ENCODE data around the gene ZNF786. TPM values are rescaled to one million over a fixed set of nuclear protein-coding genes. Genes with fewer than 3 reads are reported as not detected.

The ZNF786 gene
- total and polyA plus RNA-seq, 2 donors (not counting 1 experiment from before 2014, with no cell fraction given): 1.8 to 4.6 TPM

DNA sequence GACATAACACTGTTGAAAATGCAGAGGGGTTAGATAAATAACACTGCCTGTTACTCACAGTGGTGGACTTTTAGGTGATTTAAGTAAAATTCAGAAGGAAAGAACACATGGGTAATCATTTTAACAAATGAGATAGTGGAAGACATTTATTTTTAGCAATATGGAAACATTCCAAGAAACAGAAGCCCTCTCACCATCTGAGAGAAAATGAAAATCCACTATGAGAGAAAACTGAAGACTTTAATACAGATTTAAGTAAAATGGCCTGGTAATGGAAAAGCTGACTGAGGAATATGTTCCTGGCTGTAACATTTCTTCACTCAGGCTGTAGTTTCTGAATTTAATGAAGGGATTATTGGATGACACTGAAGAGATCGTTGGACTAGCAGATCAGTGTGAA, 12.1 kb upstream of the ZNF786 start:
- no peaks in the 10 kb centered on the region for H3K36me3 ChIP-seq (ENCODE audit: control insufficient read depth, insufficient read depth, low read length)
- no peaks in the 10 kb centered on the region for H3K4me1 ChIP-seq (ENCODE audit: control insufficient read depth, extremely low read depth, insufficient read depth, low read length)
- H3K4me3 ChIP-seq (replicated peaks in 1 of 4; ENCODE audit: control extremely low read depth in 1 of 4, insufficient read depth in 1 of 4, low read depth in 3 of 4, low read length in 4 of 4): no peak overlapping the region
- DNase-seq (ENCODE audit: low read depth in 2 of 2): no peak
- H3K9me3 ChIP-seq (ENCODE audit: control insufficient read depth, insufficient read depth, low read depth, low read length): no peaks in the 10 kb centered on the region
- no peak overlapping the region for H2AFZ ChIP-seq (ENCODE audit: low read length)
- no peak overlapping the region for H3K9ac ChIP-seq (ENCODE audit: insufficient read depth, low read length)
- no peaks in the 10 kb centered on the region for H4K20me1 ChIP-seq (ENCODE audit: control insufficient read depth, extremely low read depth, insufficient read depth, low read length)
- H3K27ac ChIP-seq (ENCODE audit: insufficient read depth, low read length): no peak overlapping the region
- no peak overlapping the region for H3K4me2 ChIP-seq (ENCODE audit: extremely low read depth, insufficient read depth, low read length)
- TF ChIP-seq EZH2 (IDR thresholded peaks at IDR 0.05; ENCODE audit: low read length, missing control alignments): no peak
- TF ChIP-seq, protein P1, sequence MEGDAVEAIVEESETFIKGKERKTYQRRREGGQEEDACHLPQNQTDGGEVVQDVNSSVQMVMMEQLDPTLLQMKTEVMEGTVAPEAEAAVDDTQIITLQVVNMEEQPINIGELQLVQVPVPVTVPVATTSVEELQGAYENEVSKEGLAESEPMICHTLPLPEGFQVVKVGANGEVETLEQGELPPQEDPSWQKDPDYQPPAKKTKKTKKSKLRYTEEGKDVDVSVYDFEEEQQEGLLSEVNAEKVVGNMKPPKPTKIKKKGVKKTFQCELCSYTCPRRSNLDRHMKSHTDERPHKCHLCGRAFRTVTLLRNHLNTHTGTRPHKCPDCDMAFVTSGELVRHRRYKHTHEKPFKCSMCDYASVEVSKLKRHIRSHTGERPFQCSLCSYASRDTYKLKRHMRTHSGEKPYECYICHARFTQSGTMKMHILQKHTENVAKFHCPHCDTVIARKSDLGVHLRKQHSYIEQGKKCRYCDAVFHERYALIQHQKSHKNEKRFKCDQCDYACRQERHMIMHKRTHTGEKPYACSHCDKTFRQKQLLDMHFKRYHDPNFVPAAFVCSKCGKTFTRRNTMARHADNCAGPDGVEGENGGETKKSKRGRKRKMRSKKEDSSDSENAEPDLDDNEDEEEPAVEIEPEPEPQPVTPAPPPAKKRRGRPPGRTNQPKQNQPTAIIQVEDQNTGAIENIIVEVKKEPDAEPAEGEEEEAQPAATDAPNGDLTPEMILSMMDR (conservative IDR thresholded peaks at IDR 0.05 in 1 of 2, IDR thresholded peaks at IDR 0.05 in 1 of 2; ENCODE audit: low read depth in 1 of 2, low read length in 2 of 2): no peak
- no peaks in the 10 kb centered on the region for H3K27me3 ChIP-seq (ENCODE audit: control insufficient read depth, insufficient read depth, low read length)
- no peaks in the 10 kb centered on the region for H3K79me2 ChIP-seq (ENCODE audit: control insufficient read depth, insufficient read depth, low read length)

DNA sequence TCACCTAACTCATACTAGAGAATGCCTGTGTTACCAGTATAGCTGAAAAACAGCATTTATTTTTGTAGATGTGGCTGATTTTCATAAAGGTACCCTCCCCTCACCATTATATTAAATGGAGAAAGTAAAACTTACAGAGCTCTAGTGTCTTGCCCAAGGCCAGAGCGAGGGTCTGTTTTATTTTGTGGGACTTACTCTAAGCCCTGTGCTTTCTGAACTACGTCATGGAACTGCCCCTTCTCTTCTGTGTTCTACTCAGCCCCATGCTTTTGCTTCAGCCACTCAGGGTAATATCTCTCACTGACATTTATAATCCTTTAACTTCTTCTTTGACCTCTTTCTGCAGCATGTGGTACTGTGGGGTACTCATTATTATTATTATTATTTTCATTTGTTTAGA, 10.3 kb upstream of the ZNF786 start:
- H3K27me3 ChIP-seq (ENCODE audit: control insufficient read depth, insufficient read depth, low read length): no peaks in the 10 kb centered on the region
- TF ChIP-seq EZH2 (IDR thresholded peaks at IDR 0.05; ENCODE audit: low read length, missing control alignments): no peak
- TF ChIP-seq, protein P1 (conservative IDR thresholded peaks at IDR 0.05 in 1 of 2, IDR thresholded peaks at IDR 0.05 in 1 of 2; ENCODE audit: low read depth in 1 of 2, low read length in 2 of 2): no peak
- no peak overlapping the region for H3K4me2 ChIP-seq (ENCODE audit: extremely low read depth, insufficient read depth, low read length)
- no peak overlapping the region for H3K27ac ChIP-seq (ENCODE audit: insufficient read depth, low read length)
- H2AFZ ChIP-seq (ENCODE audit: low read length): no peak overlapping the region
- H3K4me3 ChIP-seq (replicated peaks in 1 of 4; ENCODE audit: control extremely low read depth in 1 of 4, insufficient read depth in 1 of 4, low read depth in 3 of 4, low read length in 4 of 4): no peak overlapping the region
- H3K9ac ChIP-seq (ENCODE audit: insufficient read depth, low read length): no peak overlapping the region
- no peaks in the 10 kb centered on the region for H3K4me1 ChIP-seq (ENCODE audit: control insufficient read depth, extremely low read depth, insufficient read depth, low read length)
- H4K20me1 ChIP-seq (ENCODE audit: control insufficient read depth, extremely low read depth, insufficient read depth, low read length): no peaks in the 10 kb centered on the region
- H3K79me2 ChIP-seq (ENCODE audit: control insufficient read depth, insufficient read depth, low read length): no peaks in the 10 kb centered on the region
- H3K9me3 ChIP-seq (ENCODE audit: control insufficient read depth, insufficient read depth, low read depth, low read length): no peaks in the 10 kb centered on the region
- no peaks in the 10 kb centered on the region for H3K36me3 ChIP-seq (ENCODE audit: control insufficient read depth, insufficient read depth, low read length)
- no peak for DNase-seq (ENCODE audit: low read depth in 2 of 2)

DNA sequence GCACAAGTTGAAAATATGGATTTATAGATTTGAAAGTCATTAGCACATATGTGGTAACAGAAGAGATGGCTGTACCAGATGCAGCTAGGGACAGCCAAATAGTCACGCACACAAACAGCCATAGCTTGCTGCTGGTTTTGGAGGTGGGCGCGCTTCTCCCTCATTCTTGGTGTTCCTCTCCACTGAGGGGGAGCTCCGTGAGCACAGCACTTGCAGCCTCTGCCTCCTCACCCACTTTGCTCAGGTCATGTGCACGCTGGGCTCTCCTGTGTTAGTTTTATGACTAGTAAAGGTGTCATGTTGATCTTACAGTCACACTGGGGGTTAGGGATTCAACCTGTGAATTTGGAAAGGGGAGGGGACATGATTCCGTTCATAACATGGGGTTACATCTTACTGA, 8.5 kb upstream of the ZNF786 start:
- Histone ChIP-seq H3K79me2 (ENCODE audit: control insufficient read depth, insufficient read depth, low read length) (no peaks in the 10 kb centered on the region), H3K4me3 (replicated peaks in 1 of 4; ENCODE audit: control extremely low read depth in 1 of 4, insufficient read depth in 1 of 4, low read depth in 3 of 4, low read length in 4 of 4) (no peak overlapping the region), H3K27ac (ENCODE audit: insufficient read depth, low read length) (no peak overlapping the region), H3K4me1 (ENCODE audit: control insufficient read depth, extremely low read depth, insufficient read depth, low read length) (no peaks in the 10 kb centered on the region), H4K20me1 (ENCODE audit: control insufficient read depth, extremely low read depth, insufficient read depth, low read length) (no peaks in the 10 kb centered on the region), H3K36me3 (ENCODE audit: control insufficient read depth, insufficient read depth, low read length) (no peaks in the 10 kb centered on the region), H3K27me3 (ENCODE audit: control insufficient read depth, insufficient read depth, low read length) (no peaks in the 10 kb centered on the region), H2AFZ (ENCODE audit: low read length) (no peak overlapping the region), H3K4me2 (ENCODE audit: extremely low read depth, insufficient read depth, low read length) (no peak overlapping the region), H3K9ac (ENCODE audit: insufficient read depth, low read length) (no peak overlapping the region), H3K9me3 (ENCODE audit: control insufficient read depth, insufficient read depth, low read depth, low read length) (no peaks in the 10 kb centered on the region)
- DNase-seq (ENCODE audit: low read depth in 2 of 2): no peak
- TF ChIP-seq, protein P1 (conservative IDR thresholded peaks at IDR 0.05 in 1 of 2, IDR thresholded peaks at IDR 0.05 in 1 of 2; ENCODE audit: low read depth in 1 of 2, low read length in 2 of 2): no peak
- no peak for TF ChIP-seq EZH2 (IDR thresholded peaks at IDR 0.05; ENCODE audit: low read length, missing control alignments)
